H1 (cell line): ENCODE measurements around the gene MACF1. TPM values are rescaled to one million over a fixed set of nuclear protein-coding genes. Genes with fewer than 3 reads are reported as not detected.

Experiments
- BRCA1 ChIP-seq: IDR thresholded peaks from 2 replicates; pipeline ENCODE4 v1.6.1; 2012; ENCODE audit warnings: low read depth, low read length, improper control_type of control experiment
- SIN3A ChIP-seq, 2 experiments: IDR thresholded peaks in 1 of 2; conservative IDR thresholded peaks in 1 of 2; 2 replicates each; pipeline ENCODE4 v1.6.1; 2011 to 2012; ENCODE audit warnings: low read length in 2 of 2, improper control_type of control experiment in 1 of 2, low read depth in 1 of 2, mild to moderate bottlenecking in 1 of 2
- TCF12 ChIP-seq: IDR thresholded peaks from 2 replicates; pipeline ENCODE4 v1.6.1; 2011; ENCODE audit warnings: low read depth, mild to moderate bottlenecking, low read length
- polyA plus RNA-seq, 7 experiments: library from polyadenylated mRNA; depleted of rRNA in 3 of 7; stranded (reverse) in 5 of 7; unstranded in 2 of 7; fragments of >200 nt in 5 of 7; fragments of 200-250 nt in 2 of 7; gene quantifications; 1 replicate in 5 of 7; 2 replicates in 1 of 7; 4 replicates in 1 of 7; pipeline versions ENCODE4 v1.2.1 to v1.2.3, GENCODE V29; 2011 to 2013; ENCODE audit warnings: missing spikeins in 2 of 7, mixed read lengths in 2 of 7
- total RNA-seq: library from RNA; stranded (reverse); fragmentation: NEBNext Ultra II Directional; extraction: Animal tissue kit (Norgen Biotek cat#: 25700); gene quantifications from 2 replicates; pipeline ENCODE4 v1.2.1, GENCODE V29; 2021
- TF ChIP-seq, protein P1 (sequence below): fragments of 300-600 bp; sonication (generic); IDR thresholded peaks from 2 replicates; pipeline ENCODE4 v1.7.1; 2012; ENCODE audit warnings: low read length, moderate library complexity, mild to moderate bottlenecking, inconsistent platforms; ENCODE audit not compliant: insufficient replicate concordance
- TF ChIP-seq, protein P2 (sequence below), 3 experiments: IDR thresholded peaks; 1 replicate in 2 of 3; 2 replicates in 1 of 3; pipeline versions ENCODE4 v1.5.1 to v1.6.1; 2011; ENCODE audit warnings: low read length in 3 of 3, mild to moderate bottlenecking in 3 of 3, inconsistent platforms in 2 of 3, low read depth in 1 of 3, moderate library complexity in 1 of 3; ENCODE audit not compliant: insufficient read depth in 1 of 3; ENCODE audit errors: control extremely low read depth in 1 of 3
- TF ChIP-seq, protein P3 (sequence below): IDR thresholded peaks from 2 replicates; pipeline ENCODE4 v1.6.1; 2012; ENCODE audit warnings: inconsistent platforms

The MACF1 gene
- total and polyA plus RNA-seq, 2 of the 8 experiments (the other 6 are each of a cell fraction or from before 2014, with no cell fraction given), result 59.8 to 285 TPM

DNA sequence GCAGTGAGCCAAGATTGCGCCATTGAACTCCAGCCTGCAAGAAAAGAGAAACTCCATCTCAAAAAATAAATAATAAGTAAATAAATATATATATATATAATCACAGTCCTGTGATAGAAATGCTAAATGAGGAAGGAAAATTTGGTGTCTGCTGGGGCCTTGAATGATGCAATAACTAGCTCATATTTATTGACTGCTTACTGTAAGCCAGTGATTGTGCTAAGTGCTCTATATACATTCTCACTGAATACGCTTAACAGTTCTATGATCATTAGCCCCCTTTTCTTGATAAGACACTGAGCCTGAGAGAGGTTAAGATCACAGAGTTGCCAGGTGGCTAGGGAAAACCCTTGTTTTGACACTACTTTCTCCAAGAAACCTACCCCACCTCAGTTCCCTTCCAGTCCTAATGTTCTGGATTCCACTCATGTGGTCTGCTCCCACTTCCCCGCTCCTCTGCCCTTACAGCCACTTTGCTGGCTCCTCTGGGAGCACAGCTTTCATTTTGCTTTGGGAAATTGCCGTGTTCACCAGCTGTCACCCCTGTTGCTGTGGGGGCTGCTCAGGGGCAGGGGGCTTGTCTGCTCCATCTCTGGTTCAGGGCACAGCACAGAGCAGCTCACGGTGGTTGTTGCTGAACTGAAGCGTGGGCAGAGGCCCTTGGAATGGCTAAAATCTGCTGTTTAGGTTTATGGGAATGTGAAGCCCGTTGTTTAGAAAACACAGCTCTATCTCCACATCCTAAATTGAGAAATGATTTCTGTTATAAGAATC is 284.5 kb downstream of the MACF1 start (continued):
- TF ChIP-seq, protein P1, sequence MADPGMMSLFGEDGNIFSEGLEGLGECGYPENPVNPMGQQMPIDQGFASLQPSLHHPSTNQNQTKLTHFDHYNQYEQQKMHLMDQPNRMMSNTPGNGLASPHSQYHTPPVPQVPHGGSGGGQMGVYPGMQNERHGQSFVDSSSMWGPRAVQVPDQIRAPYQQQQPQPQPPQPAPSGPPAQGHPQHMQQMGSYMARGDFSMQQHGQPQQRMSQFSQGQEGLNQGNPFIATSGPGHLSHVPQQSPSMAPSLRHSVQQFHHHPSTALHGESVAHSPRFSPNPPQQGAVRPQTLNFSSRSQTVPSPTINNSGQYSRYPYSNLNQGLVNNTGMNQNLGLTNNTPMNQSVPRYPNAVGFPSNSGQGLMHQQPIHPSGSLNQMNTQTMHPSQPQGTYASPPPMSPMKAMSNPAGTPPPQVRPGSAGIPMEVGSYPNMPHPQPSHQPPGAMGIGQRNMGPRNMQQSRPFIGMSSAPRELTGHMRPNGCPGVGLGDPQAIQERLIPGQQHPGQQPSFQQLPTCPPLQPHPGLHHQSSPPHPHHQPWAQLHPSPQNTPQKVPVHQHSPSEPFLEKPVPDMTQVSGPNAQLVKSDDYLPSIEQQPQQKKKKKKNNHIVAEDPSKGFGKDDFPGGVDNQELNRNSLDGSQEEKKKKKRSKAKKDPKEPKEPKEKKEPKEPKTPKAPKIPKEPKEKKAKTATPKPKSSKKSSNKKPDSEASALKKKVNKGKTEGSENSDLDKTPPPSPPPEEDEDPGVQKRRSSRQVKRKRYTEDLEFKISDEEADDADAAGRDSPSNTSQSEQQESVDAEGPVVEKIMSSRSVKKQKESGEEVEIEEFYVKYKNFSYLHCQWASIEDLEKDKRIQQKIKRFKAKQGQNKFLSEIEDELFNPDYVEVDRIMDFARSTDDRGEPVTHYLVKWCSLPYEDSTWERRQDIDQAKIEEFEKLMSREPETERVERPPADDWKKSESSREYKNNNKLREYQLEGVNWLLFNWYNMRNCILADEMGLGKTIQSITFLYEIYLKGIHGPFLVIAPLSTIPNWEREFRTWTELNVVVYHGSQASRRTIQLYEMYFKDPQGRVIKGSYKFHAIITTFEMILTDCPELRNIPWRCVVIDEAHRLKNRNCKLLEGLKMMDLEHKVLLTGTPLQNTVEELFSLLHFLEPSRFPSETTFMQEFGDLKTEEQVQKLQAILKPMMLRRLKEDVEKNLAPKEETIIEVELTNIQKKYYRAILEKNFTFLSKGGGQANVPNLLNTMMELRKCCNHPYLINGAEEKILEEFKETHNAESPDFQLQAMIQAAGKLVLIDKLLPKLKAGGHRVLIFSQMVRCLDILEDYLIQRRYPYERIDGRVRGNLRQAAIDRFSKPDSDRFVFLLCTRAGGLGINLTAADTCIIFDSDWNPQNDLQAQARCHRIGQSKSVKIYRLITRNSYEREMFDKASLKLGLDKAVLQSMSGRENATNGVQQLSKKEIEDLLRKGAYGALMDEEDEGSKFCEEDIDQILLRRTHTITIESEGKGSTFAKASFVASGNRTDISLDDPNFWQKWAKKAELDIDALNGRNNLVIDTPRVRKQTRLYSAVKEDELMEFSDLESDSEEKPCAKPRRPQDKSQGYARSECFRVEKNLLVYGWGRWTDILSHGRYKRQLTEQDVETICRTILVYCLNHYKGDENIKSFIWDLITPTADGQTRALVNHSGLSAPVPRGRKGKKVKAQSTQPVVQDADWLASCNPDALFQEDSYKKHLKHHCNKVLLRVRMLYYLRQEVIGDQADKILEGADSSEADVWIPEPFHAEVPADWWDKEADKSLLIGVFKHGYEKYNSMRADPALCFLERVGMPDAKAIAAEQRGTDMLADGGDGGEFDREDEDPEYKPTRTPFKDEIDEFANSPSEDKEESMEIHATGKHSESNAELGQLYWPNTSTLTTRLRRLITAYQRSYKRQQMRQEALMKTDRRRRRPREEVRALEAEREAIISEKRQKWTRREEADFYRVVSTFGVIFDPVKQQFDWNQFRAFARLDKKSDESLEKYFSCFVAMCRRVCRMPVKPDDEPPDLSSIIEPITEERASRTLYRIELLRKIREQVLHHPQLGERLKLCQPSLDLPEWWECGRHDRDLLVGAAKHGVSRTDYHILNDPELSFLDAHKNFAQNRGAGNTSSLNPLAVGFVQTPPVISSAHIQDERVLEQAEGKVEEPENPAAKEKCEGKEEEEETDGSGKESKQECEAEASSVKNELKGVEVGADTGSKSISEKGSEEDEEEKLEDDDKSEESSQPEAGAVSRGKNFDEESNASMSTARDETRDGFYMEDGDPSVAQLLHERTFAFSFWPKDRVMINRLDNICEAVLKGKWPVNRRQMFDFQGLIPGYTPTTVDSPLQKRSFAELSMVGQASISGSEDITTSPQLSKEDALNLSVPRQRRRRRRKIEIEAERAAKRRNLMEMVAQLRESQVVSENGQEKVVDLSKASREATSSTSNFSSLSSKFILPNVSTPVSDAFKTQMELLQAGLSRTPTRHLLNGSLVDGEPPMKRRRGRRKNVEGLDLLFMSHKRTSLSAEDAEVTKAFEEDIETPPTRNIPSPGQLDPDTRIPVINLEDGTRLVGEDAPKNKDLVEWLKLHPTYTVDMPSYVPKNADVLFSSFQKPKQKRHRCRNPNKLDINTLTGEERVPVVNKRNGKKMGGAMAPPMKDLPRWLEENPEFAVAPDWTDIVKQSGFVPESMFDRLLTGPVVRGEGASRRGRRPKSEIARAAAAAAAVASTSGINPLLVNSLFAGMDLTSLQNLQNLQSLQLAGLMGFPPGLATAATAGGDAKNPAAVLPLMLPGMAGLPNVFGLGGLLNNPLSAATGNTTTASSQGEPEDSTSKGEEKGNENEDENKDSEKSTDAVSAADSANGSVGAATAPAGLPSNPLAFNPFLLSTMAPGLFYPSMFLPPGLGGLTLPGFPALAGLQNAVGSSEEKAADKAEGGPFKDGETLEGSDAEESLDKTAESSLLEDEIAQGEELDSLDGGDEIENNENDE, result no peak
- TF ChIP-seq SIN3A (conservative IDR thresholded peaks at IDR 0.05 in 1 of 2, IDR thresholded peaks at IDR 0.05 in 1 of 2; ENCODE audit: low read depth in 1 of 2, low read length in 2 of 2), result no peak
- no peak for TF ChIP-seq TCF12
- TF ChIP-seq, protein P2, sequence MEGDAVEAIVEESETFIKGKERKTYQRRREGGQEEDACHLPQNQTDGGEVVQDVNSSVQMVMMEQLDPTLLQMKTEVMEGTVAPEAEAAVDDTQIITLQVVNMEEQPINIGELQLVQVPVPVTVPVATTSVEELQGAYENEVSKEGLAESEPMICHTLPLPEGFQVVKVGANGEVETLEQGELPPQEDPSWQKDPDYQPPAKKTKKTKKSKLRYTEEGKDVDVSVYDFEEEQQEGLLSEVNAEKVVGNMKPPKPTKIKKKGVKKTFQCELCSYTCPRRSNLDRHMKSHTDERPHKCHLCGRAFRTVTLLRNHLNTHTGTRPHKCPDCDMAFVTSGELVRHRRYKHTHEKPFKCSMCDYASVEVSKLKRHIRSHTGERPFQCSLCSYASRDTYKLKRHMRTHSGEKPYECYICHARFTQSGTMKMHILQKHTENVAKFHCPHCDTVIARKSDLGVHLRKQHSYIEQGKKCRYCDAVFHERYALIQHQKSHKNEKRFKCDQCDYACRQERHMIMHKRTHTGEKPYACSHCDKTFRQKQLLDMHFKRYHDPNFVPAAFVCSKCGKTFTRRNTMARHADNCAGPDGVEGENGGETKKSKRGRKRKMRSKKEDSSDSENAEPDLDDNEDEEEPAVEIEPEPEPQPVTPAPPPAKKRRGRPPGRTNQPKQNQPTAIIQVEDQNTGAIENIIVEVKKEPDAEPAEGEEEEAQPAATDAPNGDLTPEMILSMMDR (IDR thresholded peaks at IDR 0.05; ENCODE audit: control extremely low read depth in 1 of 3, insufficient read depth in 1 of 3, low read depth in 1 of 3, low read length in 3 of 3), result no peak
- TF ChIP-seq, protein P3, sequence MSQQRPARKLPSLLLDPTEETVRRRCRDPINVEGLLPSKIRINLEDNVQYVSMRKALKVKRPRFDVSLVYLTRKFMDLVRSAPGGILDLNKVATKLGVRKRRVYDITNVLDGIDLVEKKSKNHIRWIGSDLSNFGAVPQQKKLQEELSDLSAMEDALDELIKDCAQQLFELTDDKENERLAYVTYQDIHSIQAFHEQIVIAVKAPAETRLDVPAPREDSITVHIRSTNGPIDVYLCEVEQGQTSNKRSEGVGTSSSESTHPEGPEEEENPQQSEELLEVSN, result no peak
- no peak for TF ChIP-seq BRCA1
